ENCODE results near the gene PICALM. TPM values are rescaled to one million over a fixed set of nuclear protein-coding genes. Genes with fewer than 3 reads are reported as not detected.

The PICALM gene
- total and polyA plus RNA-seq, 8 donors: 23.3 to 90.9 (median 51.7) TPM

DNA sequence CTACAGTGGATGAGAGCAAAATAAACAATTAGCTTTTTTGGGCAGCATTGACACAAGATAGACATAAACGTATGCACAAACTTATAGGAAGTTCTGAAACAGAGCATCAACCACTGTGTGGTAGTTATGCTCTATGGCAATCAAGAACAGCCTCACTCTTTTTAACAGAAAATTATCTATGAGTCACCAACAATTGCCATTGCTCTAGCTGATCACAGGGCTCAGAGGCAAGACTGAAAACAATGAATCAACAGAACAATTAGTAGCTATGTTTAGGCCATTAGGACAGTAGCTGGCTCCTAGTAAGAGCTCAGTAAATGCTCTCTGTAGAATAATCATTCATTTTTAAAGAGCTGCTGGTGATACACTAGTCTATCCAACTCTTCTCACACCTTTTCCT is 34.9 kb upstream of the PICALM start:
- H3K27me3 ChIP-seq: no peaks in the 10 kb centered on the region
- no peak for ATAC-seq
- H3K4me3 ChIP-seq: no peak overlapping the region
- no peaks in the 10 kb centered on the region for H3K36me3 ChIP-seq
- intact Hi-C loops (cut with DNase I): no loop called here
- H3K4me1 ChIP-seq: no peaks in the 10 kb centered on the region
- no peak for FAIRE-seq
- H3K27ac ChIP-seq: no peak overlapping the region
- H3K9me3 ChIP-seq: no peaks in the 10 kb centered on the region
- no peak for DNase-seq
- TF ChIP-seq, protein P1, sequence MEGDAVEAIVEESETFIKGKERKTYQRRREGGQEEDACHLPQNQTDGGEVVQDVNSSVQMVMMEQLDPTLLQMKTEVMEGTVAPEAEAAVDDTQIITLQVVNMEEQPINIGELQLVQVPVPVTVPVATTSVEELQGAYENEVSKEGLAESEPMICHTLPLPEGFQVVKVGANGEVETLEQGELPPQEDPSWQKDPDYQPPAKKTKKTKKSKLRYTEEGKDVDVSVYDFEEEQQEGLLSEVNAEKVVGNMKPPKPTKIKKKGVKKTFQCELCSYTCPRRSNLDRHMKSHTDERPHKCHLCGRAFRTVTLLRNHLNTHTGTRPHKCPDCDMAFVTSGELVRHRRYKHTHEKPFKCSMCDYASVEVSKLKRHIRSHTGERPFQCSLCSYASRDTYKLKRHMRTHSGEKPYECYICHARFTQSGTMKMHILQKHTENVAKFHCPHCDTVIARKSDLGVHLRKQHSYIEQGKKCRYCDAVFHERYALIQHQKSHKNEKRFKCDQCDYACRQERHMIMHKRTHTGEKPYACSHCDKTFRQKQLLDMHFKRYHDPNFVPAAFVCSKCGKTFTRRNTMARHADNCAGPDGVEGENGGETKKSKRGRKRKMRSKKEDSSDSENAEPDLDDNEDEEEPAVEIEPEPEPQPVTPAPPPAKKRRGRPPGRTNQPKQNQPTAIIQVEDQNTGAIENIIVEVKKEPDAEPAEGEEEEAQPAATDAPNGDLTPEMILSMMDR (IDR thresholded peaks at IDR 0.05): no peak
- 65 to 74% methylated on average over 1 of the region's 1 CpG for WGBS, 2 donors

- intact Hi-C loops (cut with DNase I): no loop called here
- FAIRE-seq: no peak
- Histone ChIP-seq H3K27ac (no peak overlapping the region), H3K4me3 (no peak overlapping the region), H3K36me3 (no peaks in the 10 kb centered on the region), H3K9me3 (no peaks in the 10 kb centered on the region), H3K4me1 (no peaks in the 10 kb centered on the region), H3K27me3 (no peaks in the 10 kb centered on the region)
- ATAC-seq: peak in 2 of 4 donors; percentile 28 to 49
- WGBS, 2 donors: 34 to 37% methylated on average over 3 of the region's 3 CpGs
- no peak for DNase-seq
- TF ChIP-seq, protein P1 (IDR thresholded peaks at IDR 0.05): no peak
Measured at GRCh38 chr11:86101941-86102407, 33.1 kb upstream of the PICALM start.

- no peak overlapping the region for H3K27ac ChIP-seq
- FAIRE-seq (no peak), DNase-seq (no peak), ATAC-seq (no peak)
- no peaks in the 10 kb centered on the region for H3K4me1 ChIP-seq
- no peak overlapping the region for H3K4me3 ChIP-seq
- H3K27me3 ChIP-seq: no peaks in the 10 kb centered on the region
- H3K9me3 ChIP-seq: no peaks in the 10 kb centered on the region
- intact Hi-C loops (cut with DNase I): no loop called here
- TF ChIP-seq, protein P1 (IDR thresholded peaks at IDR 0.05): no peak
- 82 to 93% methylated on average over 5 of the region's 5 CpGs for WGBS, 2 donors
- H3K36me3 ChIP-seq: no peaks in the 10 kb centered on the region
Measured at GRCh38 chr11:86101493-86101892, 32.6 kb upstream of the PICALM start.

DNA sequence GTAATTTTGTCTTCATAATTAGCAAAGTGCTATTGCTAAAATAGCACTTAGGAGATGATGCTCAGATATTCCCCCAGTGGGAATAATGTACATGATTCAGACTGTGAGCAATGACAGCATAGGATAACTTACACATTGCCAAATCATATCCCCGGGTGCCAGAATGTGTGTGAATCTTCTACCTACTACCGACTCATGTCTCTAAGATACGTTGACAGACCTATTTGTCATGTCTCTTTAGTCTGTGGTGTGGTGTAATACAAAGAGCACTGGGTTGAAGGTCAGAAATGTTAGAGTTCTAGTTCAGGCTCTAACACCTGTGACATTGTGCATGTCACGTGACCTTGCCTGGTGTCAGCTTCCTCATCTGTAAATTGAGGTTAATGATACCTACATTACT is 31.0 kb upstream of the PICALM start:
- ATAC-seq (no peak), DNase-seq (no peak), FAIRE-seq (no peak)
- H3K36me3 ChIP-seq: no peaks in the 10 kb centered on the region
- H3K27me3 ChIP-seq: no peaks in the 10 kb centered on the region
- no peaks in the 10 kb centered on the region for H3K9me3 ChIP-seq
- intact Hi-C loops (cut with DNase I): no loop called here
- TF ChIP-seq, protein P1 (IDR thresholded peaks at IDR 0.05): no peak
- H3K4me1 ChIP-seq: no peaks in the 10 kb centered on the region
- WGBS, 2 donors: 58 to 59% methylated on average over 4 of the region's 4 CpGs
- H3K4me3 ChIP-seq: no peak overlapping the region
- no peak overlapping the region for H3K27ac ChIP-seq

DNA sequence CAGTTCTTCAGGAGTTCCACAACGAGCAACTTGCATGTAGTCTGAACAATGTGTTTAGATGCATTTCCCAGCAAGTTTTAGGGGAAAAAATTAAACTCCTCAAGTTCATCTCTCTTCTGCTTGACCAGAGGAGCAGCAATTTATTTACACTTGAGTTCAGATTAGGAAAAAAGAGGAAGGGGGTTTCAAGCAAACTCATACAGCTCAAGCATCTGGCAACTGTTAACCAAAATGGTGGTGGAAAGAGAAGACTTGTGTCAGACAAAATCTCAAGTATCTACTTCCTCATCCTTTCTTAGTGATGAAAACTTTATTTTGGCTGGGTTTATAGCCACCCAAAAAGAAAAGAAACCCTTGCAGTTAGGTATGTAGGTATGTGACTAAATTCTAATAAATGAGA is 29.1 kb upstream of the PICALM start:
- Histone ChIP-seq H3K36me3 (no peaks in the 10 kb centered on the region), H3K27ac (no peak overlapping the region), H3K4me1 (no peaks in the 10 kb centered on the region), H3K4me3 (no peak overlapping the region), H3K27me3 (no peaks in the 10 kb centered on the region), H3K9me3 (no peaks in the 10 kb centered on the region)
- 83 to 90% methylated on average over 1 of the region's 1 CpG for WGBS, 2 donors
- FAIRE-seq (no peak), DNase-seq (no peak), ATAC-seq (no peak)
- intact Hi-C loops (cut with DNase I): no loop called here
- TF ChIP-seq, protein P1 (IDR thresholded peaks at IDR 0.05): no peak
